GM12873 (cell line): Measurements from ENCODE around the gene ERV3-1.

ENCODE experiments used
- CTCF ChIP-seq: IDR thresholded peaks from 2 replicates; pipeline ENCODE4 v1.5.1; 2012; ENCODE audit warnings: low read depth, mild to moderate bottlenecking, moderate library complexity, low read length, control low read depth; ENCODE audit not compliant: insufficient read depth; ENCODE audit errors: missing control alignments

The ERV3-1 gene

GRCh38 chr7:64945503-64946175 is 60.8 kb downstream of the ERV3-1 start:
- TF ChIP-seq CTCF: no peak
